ENCODE measurements around the gene BRD3OS.

GRCh38 chr9:134069480-134070399, 44.5 kb downstream of the BRD3OS start:
- TF ChIP-seq CTCF (IDR thresholded peaks at IDR 0.05) (no peak), ZFX (IDR thresholded peaks at IDR 0.05; ENCODE audit: borderline replicate concordance) (no peak)

Data from 22Rv1 (cell line).